GM23338 (cell line): ENCODE data around the gene HIVEP1. TPM values are rescaled to one million over a fixed set of nuclear protein-coding genes. Genes with fewer than 3 reads are reported as not detected.

Source experiments
- ATAC-seq: fragments of 200-7000 bp; cut with Tn5 transposase; 3 replicates; pipeline ENCODE4 v1.9.1; 2020
- DNase-seq: peaks from one replicate; pipeline ENCODE4 v3.0.0-alpha.2; 2015; ENCODE audit warnings: low spot score
- H2AFZ ChIP-seq: fragments of 200-600 bp; sonication (generic); 2 replicates; pipeline ENCODE4 v1.8.0; 2016; ENCODE audit warnings: antibody characterized with exemption, mild to moderate bottlenecking, moderate library complexity
- H3F3A ChIP-seq: fragments of 200-600 bp; sonication (generic); replicated peaks from 2 replicates; pipeline ENCODE4 v1.8.0; 2017; ENCODE audit warnings: antibody characterized with exemption, mixed run types, low read depth
- H3K27ac ChIP-seq: fragments of 200-600 bp; sonication (generic); 2 replicates; pipeline ENCODE4 v1.6.1; 2016; ENCODE audit warnings: low read depth
- H3K27me3 ChIP-seq: fragments of 200-600 bp; sonication (generic); 2 replicates; pipeline ENCODE4 v1.8.0; 2016; ENCODE audit warnings: mild to moderate bottlenecking, mixed run types, moderate library complexity; ENCODE audit not compliant: insufficient read depth
- H3K36me3 ChIP-seq: fragments of 200-600 bp; sonication (generic); 2 replicates; pipeline ENCODE4 v1.8.0; 2016; ENCODE audit warnings: mild to moderate bottlenecking; ENCODE audit not compliant: insufficient read depth
- H3K4me1 ChIP-seq: fragments of 200-600 bp; sonication (generic); 2 replicates; pipeline ENCODE4 v1.8.0; 2016; ENCODE audit warnings: mild to moderate bottlenecking, moderate library complexity; ENCODE audit not compliant: insufficient read depth
- H3K4me2 ChIP-seq: fragments of 200-600 bp; sonication (generic); 2 replicates; pipeline ENCODE4 v1.7.1; 2017; ENCODE audit warnings: mixed run types
- H3K4me3 ChIP-seq: fragments of 200-600 bp; sonication (generic); 2 replicates; pipeline ENCODE4 v1.6.1; 2016; ENCODE audit warnings: mixed run types
- H3K79me2 ChIP-seq: fragments of 200-600 bp; sonication (generic); replicated peaks from 2 replicates; pipeline ENCODE4 v1.8.0; 2017; ENCODE audit warnings: mild to moderate bottlenecking; ENCODE audit not compliant: insufficient read depth
- H3K9me2 ChIP-seq: fragments of 200-600 bp; sonication (generic); 2 replicates; pipeline ENCODE4 v1.8.0; 2017; ENCODE audit not compliant: insufficient read depth
- H4K20me1 ChIP-seq: fragments of 200-600 bp; sonication (generic); replicated peaks from 2 replicates; pipeline ENCODE4 v1.8.0; 2017; ENCODE audit warnings: mild to moderate bottlenecking; ENCODE audit not compliant: insufficient read depth
- H3K27ac Mint-ChIP-seq: 2 replicates; pipeline ENCODE4 v1.8.0; 2020; ENCODE audit warnings: inconsistent platforms, mild to moderate bottlenecking, moderate library complexity, mixed read lengths
- H3K27me3 Mint-ChIP-seq: 3 replicates; pipeline ENCODE4 v1.8.0; 2022; ENCODE audit warnings: low read depth, mild to moderate bottlenecking, moderate library complexity, mixed read lengths, inconsistent platforms; ENCODE audit not compliant: insufficient read depth, poor library complexity
- H3K36me3 Mint-ChIP-seq: 3 replicates; pipeline ENCODE4 v1.8.0; 2021; ENCODE audit warnings: low read depth, mild to moderate bottlenecking, inconsistent platforms, moderate library complexity, mixed read lengths
- H3K4me1 Mint-ChIP-seq: 3 replicates; pipeline ENCODE4 v1.8.0; 2020; ENCODE audit warnings: mild to moderate bottlenecking, inconsistent platforms, mixed read lengths
- H3K4me3 Mint-ChIP-seq: 3 replicates; pipeline ENCODE4 v1.8.0; 2021; ENCODE audit warnings: moderate library complexity, mild to moderate bottlenecking, inconsistent platforms, mixed read lengths
- H3K9me3 Mint-ChIP-seq: 3 replicates; pipeline ENCODE4 v1.8.0; 2020; ENCODE audit warnings: moderate library complexity, mild to moderate bottlenecking, inconsistent platforms, mixed read lengths
- CREB1 ChIP-seq: fragments of 250-450 bp; sonication (Bioruptor Pico); IDR thresholded peaks from 2 replicates; pipeline ENCODE4 v1.5.0; 2020; ENCODE audit warnings: low read depth, mild to moderate bottlenecking, moderate library complexity
- EZH2 ChIP-seq: fragments of 200-600 bp; sonication (generic); IDR thresholded peaks from one replicate; pipeline ENCODE4 v1.8.0; 2017; ENCODE audit warnings: antibody characterized with exemption, mild to moderate bottlenecking, low read depth; ENCODE audit not compliant: unreplicated experiment
- EZH2phosphoT487 ChIP-seq: fragments of 200-600 bp; sonication (generic); IDR thresholded peaks from one replicate; pipeline ENCODE4 v1.8.1; 2018; ENCODE audit warnings: antibody characterized with exemption; ENCODE audit not compliant: unreplicated experiment
- JUNB ChIP-seq: IDR thresholded peaks from one replicate; pipeline ENCODE4 v1.6.1; 2016; ENCODE audit warnings: antibody characterized with exemption; ENCODE audit not compliant: unreplicated experiment
- NANOG ChIP-seq: IDR thresholded peaks from 2 replicates; pipeline ENCODE4 v1.6.1; 2016; ENCODE audit warnings: antibody characterized with exemption, borderline replicate concordance
- POLR2AphosphoS5 ChIP-seq: IDR thresholded peaks from 2 replicates; pipeline ENCODE4 v1.6.1; 2016; ENCODE audit warnings: antibody characterized with exemption, low read depth
- STAT1 ChIP-seq: IDR thresholded peaks from one replicate; pipeline ENCODE4 v1.6.1; 2016; ENCODE audit warnings: antibody characterized with exemption; ENCODE audit not compliant: unreplicated experiment
- ZNF114 ChIP-seq: fragments of 250-450 bp; sonication (Bioruptor Pico); IDR thresholded peaks from 2 replicates; pipeline ENCODE4 v1.5.0; 2020; ENCODE audit warnings: mild to moderate bottlenecking, moderate library complexity
- ZNF331 ChIP-seq: fragments of 250-450 bp; sonication (Bioruptor Pico); IDR thresholded peaks from 2 replicates; pipeline ENCODE4 v1.5.0; 2020; ENCODE audit warnings: low read depth, mild to moderate bottlenecking, moderate library complexity
- polyA plus RNA-seq: library from polyadenylated mRNA; unstranded; fragments of >200 nt; fragmentation: Nextera tagmentation; extraction: Ambion mirVana; gene quantifications from 2 replicates; pipeline ENCODE4 v1.2.1, GENCODE V29; 2016
- total RNA-seq: library from RNA; depleted of rRNA; stranded (reverse); fragments of >200 nt; shearing (Covaris generic); gene quantifications from 2 replicates; pipeline ENCODE4 v1.2.3, GENCODE V29; 2014
- TF ChIP-seq, protein P1 (sequence below): fragments of 250-450 bp; sonication (Bioruptor Pico); IDR thresholded peaks from 2 replicates; pipeline ENCODE4 v1.5.0; 2020; ENCODE audit warnings: mild to moderate bottlenecking, moderate library complexity
- TF ChIP-seq, protein P2 (sequence below): IDR thresholded peaks from 2 replicates; pipeline ENCODE4 v1.6.1; 2016; ENCODE audit warnings: antibody characterized with exemption
- TF ChIP-seq, protein P3 (sequence below), 2 experiments: fragments of 200-600 bp in 1 of 2; sonication (generic) in 1 of 2; conservative IDR thresholded peaks; 2 replicates each; pipeline versions ENCODE4 v1.5.1 to v1.6.1; 2016 to 2017; ENCODE audit warnings: antibody characterized with exemption in 2 of 2, low read depth in 2 of 2, mild to moderate bottlenecking in 2 of 2, moderate library complexity in 1 of 2
- TF ChIP-seq, protein P4 (sequence below): IDR thresholded peaks from one replicate; pipeline ENCODE4 v1.6.1; 2018; ENCODE audit warnings: antibody characterized with exemption; ENCODE audit not compliant: unreplicated experiment

Gene HIVEP1
- total and polyA plus RNA-seq, 2 experiments from 2014 or later = 10.1 to 21.7 TPM

DNA sequence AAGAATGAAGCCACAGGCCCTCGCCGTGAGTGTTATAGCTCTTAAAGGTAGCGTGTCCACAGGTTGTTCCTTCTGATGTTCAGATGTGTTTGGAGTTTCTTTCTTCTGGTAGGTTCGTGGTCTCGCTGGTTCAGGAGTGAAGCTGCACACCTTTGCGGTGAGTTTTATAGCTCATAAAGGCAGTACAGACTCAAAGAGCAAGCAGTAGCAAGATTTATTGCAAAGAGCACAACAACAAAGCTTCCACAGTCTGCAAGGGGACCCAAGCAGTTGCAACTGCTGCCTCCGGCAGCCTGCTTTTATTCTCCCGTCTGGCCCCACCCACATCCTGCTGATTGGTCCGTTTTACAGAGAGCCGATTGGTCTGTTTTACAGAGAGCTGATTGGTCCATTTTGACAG, 5.2 kb downstream of the HIVEP1 start:
- Histone ChIP-seq H3K9me2 (no peaks in the 10 kb centered on the region), H3K27me3 (no peaks in the 10 kb centered on the region), H3F3A (no peaks in the 10 kb centered on the region), H3K79me2 (peaks cover 82% of the 10 kb centered on the region), H3K4me1 (peaks cover 7% of the 10 kb centered on the region), H2AFZ (no peak overlapping the region), H3K36me3 (peaks cover 8% of the 10 kb centered on the region), H4K20me1 (no peaks in the 10 kb centered on the region; the same call in 1 of the 2 replicates), H3K4me3 (no peak overlapping the region), H3K4me2 (no peak overlapping the region), H3K27ac (no peak overlapping the region)
- DNase-seq (no peak), ATAC-seq (no peak)
- Mint-ChIP-seq H3K27ac (no peak overlapping the region), H3K27me3 (peaks cover 4% of the 10 kb centered on the region), H3K36me3 (peaks cover 76% of the 10 kb centered on the region), H3K4me3 (no peak overlapping the region), H3K9me3 (peaks cover 15% of the 10 kb centered on the region; the same call in 2 of the 3 replicates), H3K4me1 (peaks cover 23% of the 10 kb centered on the region; the same call in 2 of the 3 replicates)
- TF ChIP-seq EZH2phosphoT487 = no peak
- TF ChIP-seq, protein P1, sequence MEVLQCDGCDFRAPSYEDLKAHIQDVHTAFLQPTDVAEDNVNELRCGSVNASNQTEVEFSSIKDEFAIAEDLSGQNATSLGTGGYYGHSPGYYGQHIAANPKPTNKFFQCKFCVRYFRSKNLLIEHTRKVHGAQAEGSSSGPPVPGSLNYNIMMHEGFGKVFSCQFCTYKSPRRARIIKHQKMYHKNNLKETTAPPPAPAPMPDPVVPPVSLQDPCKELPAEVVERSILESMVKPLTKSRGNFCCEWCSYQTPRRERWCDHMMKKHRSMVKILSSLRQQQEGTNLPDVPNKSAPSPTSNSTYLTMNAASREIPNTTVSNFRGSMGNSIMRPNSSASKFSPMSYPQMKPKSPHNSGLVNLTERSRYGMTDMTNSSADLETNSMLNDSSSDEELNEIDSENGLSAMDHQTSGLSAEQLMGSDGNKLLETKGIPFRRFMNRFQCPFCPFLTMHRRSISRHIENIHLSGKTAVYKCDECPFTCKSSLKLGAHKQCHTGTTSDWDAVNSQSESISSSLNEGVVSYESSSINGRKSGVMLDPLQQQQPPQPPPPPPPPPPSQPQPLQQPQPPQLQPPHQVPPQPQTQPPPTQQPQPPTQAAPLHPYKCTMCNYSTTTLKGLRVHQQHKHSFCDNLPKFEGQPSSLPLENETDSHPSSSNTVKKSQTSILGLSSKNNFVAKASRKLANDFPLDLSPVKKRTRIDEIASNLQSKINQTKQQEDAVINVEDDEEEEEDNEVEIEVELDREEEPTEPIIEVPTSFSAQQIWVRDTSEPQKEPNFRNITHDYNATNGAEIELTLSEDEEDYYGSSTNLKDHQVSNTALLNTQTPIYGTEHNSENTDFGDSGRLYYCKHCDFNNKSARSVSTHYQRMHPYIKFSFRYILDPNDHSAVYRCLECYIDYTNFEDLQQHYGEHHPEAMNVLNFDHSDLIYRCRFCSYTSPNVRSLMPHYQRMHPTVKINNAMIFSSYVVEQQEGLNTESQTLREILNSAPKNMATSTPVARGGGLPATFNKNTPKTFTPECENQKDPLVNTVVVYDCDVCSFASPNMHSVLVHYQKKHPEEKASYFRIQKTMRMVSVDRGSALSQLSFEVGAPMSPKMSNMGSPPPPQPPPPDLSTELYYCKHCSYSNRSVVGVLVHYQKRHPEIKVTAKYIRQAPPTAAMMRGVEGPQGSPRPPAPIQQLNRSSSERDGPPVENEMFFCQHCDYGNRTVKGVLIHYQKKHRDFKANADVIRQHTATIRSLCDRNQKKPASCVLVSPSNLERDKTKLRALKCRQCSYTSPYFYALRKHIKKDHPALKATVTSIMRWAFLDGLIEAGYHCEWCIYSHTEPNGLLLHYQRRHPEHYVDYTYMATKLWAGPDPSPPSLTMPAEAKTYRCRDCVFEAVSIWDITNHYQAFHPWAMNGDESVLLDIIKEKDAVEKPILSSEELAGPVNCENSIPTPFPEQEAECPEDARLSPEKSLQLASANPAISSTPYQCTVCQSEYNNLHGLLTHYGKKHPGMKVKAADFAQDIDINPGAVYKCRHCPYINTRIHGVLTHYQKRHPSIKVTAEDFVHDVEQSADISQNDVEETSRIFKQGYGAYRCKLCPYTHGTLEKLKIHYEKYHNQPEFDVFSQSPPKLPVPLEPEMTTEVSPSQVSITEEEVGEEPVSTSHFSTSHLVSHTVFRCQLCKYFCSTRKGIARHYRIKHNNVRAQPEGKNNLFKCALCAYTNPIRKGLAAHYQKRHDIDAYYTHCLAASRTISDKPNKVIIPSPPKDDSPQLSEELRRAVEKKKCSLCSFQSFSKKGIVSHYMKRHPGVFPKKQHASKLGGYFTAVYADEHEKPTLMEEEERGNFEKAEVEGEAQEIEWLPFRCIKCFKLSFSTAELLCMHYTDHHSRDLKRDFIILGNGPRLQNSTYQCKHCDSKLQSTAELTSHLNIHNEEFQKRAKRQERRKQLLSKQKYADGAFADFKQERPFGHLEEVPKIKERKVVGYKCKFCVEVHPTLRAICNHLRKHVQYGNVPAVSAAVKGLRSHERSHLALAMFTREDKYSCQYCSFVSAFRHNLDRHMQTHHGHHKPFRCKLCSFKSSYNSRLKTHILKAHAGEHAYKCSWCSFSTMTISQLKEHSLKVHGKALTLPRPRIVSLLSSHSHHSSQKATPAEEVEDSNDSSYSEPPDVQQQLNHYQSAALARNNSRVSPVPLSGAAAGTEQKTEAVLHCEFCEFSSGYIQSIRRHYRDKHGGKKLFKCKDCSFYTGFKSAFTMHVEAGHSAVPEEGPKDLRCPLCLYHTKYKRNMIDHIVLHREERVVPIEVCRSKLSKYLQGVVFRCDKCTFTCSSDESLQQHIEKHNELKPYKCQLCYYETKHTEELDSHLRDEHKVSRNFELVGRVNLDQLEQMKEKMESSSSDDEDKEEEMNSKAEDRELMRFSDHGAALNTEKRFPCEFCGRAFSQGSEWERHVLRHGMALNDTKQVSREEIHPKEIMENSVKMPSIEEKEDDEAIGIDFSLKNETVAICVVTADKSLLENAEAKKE (CRISPR knock-in tag) = no peak
- no peak for TF ChIP-seq ZNF114
- TF ChIP-seq NANOG = no peak
- TF ChIP-seq POLR2AphosphoS5 = no peak
- TF ChIP-seq EZH2 = no peak
- TF ChIP-seq JUNB = no peak
- TF ChIP-seq, protein P2, sequence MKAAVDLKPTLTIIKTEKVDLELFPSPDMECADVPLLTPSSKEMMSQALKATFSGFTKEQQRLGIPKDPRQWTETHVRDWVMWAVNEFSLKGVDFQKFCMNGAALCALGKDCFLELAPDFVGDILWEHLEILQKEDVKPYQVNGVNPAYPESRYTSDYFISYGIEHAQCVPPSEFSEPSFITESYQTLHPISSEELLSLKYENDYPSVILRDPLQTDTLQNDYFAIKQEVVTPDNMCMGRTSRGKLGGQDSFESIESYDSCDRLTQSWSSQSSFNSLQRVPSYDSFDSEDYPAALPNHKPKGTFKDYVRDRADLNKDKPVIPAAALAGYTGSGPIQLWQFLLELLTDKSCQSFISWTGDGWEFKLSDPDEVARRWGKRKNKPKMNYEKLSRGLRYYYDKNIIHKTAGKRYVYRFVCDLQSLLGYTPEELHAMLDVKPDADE = no peak
- TF ChIP-seq, protein P3, sequence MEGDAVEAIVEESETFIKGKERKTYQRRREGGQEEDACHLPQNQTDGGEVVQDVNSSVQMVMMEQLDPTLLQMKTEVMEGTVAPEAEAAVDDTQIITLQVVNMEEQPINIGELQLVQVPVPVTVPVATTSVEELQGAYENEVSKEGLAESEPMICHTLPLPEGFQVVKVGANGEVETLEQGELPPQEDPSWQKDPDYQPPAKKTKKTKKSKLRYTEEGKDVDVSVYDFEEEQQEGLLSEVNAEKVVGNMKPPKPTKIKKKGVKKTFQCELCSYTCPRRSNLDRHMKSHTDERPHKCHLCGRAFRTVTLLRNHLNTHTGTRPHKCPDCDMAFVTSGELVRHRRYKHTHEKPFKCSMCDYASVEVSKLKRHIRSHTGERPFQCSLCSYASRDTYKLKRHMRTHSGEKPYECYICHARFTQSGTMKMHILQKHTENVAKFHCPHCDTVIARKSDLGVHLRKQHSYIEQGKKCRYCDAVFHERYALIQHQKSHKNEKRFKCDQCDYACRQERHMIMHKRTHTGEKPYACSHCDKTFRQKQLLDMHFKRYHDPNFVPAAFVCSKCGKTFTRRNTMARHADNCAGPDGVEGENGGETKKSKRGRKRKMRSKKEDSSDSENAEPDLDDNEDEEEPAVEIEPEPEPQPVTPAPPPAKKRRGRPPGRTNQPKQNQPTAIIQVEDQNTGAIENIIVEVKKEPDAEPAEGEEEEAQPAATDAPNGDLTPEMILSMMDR (conservative IDR thresholded peaks at IDR 0.05; ENCODE audit: low read depth in 2 of 2) = no peak
- TF ChIP-seq ZNF331 (CRISPR knock-in tag) = no peak
- no peak for TF ChIP-seq STAT1
- TF ChIP-seq, protein P4, sequence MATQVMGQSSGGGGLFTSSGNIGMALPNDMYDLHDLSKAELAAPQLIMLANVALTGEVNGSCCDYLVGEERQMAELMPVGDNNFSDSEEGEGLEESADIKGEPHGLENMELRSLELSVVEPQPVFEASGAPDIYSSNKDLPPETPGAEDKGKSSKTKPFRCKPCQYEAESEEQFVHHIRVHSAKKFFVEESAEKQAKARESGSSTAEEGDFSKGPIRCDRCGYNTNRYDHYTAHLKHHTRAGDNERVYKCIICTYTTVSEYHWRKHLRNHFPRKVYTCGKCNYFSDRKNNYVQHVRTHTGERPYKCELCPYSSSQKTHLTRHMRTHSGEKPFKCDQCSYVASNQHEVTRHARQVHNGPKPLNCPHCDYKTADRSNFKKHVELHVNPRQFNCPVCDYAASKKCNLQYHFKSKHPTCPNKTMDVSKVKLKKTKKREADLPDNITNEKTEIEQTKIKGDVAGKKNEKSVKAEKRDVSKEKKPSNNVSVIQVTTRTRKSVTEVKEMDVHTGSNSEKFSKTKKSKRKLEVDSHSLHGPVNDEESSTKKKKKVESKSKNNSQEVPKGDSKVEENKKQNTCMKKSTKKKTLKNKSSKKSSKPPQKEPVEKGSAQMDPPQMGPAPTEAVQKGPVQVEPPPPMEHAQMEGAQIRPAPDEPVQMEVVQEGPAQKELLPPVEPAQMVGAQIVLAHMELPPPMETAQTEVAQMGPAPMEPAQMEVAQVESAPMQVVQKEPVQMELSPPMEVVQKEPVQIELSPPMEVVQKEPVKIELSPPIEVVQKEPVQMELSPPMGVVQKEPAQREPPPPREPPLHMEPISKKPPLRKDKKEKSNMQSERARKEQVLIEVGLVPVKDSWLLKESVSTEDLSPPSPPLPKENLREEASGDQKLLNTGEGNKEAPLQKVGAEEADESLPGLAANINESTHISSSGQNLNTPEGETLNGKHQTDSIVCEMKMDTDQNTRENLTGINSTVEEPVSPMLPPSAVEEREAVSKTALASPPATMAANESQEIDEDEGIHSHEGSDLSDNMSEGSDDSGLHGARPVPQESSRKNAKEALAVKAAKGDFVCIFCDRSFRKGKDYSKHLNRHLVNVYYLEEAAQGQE = no peak
- no peak for TF ChIP-seq CREB1 (CRISPR knock-in tag)
